Activated T-cell treated with anti-CD3 and anti-CD28 coated beads for 1 hour (primary cell): ENCODE measurements around the gene HDDC3.
"Not testable (repeated sequence)": the region's sequence is repeated elsewhere in the genome, so short reads cannot be mapped to it uniquely, and the experiment has no call there.

Experiments used
- DNase-seq: peaks from one replicate; pipeline ENCODE4 v3.0.0-alpha.2; 2020; ENCODE audit warnings: low read depth

The HDDC3 gene

GRCh38 chr15:90930861-90931574, 1.3 kb downstream of the HDDC3 start:
- DNase-seq, result no peak

- DNase-seq, result no peak
Observed at GRCh38 chr15:90929246-90930019, 2.9 kb downstream of the HDDC3 start.

DNA sequence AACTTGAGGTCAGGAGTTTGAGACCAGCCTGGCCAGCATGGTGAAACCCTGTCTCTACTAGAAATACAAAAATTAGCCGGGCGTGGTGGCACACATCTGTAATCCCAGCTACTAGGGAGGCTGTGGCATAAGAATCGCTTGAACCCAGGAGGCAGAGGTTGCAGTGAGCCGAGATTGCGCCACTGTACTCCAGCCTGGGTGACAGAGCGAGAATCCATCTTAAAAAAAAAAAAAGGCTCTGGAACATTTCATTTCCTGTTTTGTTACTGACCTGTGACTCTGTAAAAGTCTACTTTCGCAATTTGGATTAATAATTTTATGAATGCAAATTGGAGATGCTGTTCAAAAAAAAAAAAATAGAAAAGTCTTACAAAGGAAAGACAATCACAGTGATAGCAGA, 4.2 kb downstream of the HDDC3 start:
- not testable (repeated sequence) for DNase-seq

- DNase-seq, result not testable (repeated sequence)
Observed at GRCh38 chr15:90926766-90927165, 5.6 kb downstream of the HDDC3 start.

DNA sequence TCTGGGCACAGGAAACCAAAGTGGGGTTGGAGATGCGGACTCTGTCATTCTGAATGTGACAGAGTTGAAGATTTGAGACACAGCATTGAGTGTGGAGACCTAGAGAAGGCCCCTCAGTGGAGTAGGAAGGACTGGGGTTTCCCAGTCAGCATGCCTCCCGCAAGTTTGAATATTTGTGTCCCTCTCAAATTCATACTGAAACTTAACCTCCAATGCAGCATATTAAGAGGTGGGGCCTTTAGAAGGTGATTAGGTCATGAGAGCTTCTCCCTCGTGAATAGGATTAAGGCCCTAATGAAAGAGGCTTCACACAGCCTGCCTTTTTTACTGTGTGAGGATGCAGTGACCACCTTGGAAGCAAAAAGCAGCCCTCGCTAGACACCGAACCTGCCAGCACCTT, 8.0 kb downstream of the HDDC3 start:
- no peak for DNase-seq

- DNase-seq, result not testable (repeated sequence)
Observed at GRCh38 chr15:90922712-90923322, 9.5 kb downstream of the HDDC3 start.

DNA sequence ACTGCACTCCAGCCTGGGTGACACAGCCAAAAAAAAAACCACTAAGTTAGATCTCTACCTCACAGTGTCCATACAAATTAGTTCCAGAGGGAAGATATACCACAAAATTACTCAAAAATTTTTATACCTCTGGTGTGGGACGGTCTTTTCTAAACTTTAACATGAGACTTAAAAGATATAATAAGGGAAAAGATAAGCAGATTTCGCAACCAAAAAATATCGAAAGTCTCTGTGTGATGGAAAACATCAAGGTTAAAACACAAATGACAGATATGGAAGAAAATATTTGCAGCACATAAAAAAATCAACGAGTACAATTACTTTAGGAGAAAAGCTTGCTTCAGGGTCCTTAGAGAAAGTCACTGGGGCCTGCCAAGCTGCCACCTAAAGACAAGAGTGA, 10.5 kb downstream of the HDDC3 start:
- no peak for DNase-seq

DNA sequence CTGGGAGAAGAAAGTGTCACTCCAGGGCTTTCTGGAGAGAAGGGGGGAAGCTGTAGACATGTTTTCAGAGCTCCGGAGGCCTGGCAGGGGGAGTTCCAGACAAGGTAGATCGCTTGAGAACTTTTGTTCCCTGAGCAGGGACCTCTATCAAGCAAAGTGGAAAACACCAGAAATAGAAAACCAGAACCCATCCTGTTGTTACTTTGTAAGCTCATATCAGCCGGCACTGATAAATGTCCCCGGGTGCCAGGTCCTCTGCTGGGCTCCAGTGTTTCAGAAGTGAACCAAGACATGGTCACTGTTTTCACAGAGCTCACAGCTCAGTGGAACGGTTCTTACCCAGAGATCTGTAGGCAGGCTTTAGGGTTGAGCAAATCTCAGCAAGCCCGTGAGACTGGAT, 13.5 kb downstream of the HDDC3 start:
- DNase-seq, result no peak

- no peak for DNase-seq
Observed at GRCh38 chr15:90918034-90918788, 14.1 kb downstream of the HDDC3 start.

DNA sequence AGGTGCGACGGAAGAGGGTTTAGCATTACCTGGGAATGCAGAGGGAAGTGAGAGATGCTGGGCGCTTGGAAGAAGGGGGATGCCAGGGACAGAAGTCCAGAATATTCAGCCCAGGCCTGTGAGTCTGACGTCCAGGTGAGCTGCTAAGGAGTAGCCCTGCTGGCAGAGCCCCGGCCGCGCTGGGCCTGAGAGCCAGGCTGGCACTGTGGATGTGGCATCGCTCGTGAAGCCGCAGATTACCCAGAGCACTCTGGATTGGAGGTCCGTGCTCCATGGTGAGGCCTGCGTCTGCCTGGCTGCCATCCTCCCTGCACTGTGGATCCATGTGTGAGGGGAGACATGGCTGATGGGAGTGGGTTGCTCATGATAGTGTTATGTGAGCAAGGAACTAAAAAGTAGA, 14.8 kb downstream of the HDDC3 start:
- no peak for DNase-seq

DNA sequence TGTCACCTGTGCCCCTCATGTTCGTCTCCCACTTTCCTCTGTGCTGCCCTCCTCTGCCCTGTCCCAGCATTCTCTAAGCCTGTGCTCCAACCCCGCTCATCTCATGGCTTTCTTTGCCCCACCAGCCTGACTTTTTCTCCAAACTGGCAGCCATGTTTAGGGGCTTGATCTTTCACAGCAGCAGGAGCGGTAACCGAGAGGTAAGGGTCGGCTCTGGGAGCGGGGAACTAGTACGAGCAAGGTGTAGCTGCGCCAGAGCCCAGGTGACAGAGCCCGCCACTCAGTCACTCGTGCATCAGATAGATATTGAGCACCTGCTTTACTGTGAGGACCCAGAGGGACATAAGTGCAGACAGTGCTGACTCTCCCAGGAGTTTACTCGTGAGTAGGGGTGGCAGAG, 15.9 kb downstream of the HDDC3 start:
- no peak for DNase-seq

DNA sequence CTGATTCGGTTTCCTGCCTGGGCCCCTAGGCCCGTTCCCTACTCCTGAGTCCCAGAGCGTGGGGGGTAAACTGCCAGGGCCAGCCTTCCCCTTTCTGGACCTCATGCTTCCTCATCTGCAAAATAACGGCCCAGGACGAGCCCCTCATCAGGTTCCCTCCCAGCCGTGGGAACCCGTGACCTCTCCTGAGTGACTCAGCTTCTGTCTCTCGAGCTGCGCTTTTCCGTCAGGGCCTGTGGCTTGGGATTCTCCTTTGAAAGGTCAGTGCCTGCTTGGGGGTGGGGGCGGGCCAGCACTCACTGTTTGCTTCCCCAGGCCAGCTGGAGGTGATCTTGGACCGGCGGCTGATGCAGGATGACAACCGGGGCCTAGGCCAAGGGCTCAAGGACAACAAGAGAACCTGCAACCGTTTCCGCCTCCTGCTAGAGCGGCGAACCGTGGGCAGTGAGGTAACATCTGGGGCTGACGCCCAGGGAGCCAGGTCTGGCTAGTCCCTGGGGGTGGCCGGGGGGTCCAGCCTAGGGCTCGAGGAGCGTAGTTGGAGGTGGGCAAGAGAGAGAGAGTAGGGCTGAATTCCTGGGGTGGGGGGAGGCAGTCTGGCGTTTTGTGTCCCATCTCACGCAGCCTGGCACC, 16.4 kb downstream of the HDDC3 start:
- DNase-seq, result no peak

DNA sequence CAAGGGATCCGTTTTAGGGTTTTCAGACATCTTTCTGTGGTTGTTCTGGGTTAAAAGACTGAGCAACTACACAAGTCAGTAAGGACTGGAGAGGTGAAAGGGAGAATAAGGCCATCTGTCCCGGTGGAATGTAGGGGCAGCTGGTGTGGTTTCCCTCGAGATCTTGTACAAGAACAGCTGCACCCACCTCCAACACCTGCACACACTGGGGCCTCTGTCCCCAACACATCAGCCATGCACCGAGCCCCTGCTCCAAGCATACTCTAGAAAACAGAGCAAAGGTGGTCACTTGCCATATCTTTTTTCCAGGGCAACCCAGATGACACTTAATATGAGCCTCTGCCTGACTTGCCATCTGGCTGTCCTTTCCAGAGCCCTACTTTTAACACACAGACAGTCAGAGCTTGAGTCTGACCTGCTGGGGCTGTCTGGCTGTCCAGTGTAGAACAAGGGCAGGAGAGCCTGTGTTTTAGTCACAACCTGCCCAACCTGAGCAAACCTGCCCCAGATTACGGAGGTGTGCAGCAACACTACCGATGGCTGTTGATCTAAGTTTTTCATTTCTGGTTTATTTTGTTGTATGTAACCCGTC, 17.0 kb downstream of the HDDC3 start:
- DNase-seq, result no peak

DNA sequence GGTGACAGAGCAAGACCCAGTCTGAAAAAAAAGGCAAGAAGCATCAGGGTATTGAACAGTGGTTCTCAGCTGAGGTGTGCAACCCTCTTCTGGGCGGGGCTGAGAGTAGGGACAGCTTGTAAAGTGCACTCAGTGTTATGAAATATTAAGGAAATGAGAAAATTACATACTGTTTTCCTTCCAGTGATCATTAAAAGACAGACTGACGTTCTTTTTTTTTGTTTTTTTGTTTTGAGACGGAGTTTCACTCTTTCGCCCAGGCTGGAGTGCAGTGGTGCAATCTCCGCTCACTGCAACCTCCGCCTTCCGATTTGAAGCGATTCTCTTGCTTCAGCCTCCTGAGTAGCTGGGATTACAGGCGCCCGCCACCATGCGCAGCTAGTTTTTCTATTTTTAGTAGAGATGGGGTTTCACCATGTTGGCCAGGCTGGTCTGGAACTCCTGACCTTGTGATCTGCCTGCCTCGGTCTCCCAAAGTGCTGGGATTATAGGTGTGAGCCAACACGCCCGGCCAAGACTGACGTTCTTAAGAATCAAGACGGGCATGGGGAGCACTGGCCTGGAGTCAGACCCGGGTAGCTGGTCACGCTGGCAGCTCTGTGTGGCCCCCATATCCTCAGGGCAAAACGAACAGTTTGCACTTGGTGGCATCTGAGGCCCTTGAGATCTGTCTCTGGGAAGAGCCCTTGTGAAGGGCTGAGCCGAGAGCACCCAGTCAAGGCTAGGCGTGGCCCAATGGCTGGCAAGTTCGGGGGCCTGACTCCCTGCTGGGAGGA, 17.9 kb downstream of the HDDC3 start:
- DNase-seq, result no peak

DNA sequence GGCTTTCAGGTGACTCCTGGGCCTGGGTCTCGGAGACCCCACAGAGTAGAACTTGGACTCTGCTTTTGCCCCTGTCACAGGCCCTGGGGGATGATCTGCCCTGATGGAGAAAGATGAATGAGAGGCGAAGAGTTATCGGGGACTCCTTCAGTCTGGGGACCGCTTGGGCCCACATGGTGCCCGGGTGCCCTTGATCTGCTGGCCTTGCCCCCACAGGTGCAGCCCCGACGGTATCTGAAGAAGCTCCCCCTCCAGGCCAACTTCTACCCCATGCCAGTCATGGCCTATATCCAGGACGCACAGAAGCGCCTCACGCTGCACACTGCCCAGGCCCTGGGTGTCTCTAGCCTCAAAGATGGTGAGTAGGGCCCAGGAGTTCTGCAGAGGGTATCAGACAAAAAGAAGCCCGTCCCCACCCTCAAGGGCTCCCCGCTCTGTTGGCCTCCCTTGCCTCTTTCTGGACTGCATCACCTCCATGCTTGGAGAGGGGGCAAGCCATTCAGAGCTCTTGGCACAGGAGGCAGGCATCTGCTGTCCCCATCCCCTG, 18.9 kb downstream of the HDDC3 start:
- no peak for DNase-seq

GRCh38 chr15:90912770-90913075, 19.6 kb downstream of the HDDC3 start:
- DNase-seq, result no peak

DNA sequence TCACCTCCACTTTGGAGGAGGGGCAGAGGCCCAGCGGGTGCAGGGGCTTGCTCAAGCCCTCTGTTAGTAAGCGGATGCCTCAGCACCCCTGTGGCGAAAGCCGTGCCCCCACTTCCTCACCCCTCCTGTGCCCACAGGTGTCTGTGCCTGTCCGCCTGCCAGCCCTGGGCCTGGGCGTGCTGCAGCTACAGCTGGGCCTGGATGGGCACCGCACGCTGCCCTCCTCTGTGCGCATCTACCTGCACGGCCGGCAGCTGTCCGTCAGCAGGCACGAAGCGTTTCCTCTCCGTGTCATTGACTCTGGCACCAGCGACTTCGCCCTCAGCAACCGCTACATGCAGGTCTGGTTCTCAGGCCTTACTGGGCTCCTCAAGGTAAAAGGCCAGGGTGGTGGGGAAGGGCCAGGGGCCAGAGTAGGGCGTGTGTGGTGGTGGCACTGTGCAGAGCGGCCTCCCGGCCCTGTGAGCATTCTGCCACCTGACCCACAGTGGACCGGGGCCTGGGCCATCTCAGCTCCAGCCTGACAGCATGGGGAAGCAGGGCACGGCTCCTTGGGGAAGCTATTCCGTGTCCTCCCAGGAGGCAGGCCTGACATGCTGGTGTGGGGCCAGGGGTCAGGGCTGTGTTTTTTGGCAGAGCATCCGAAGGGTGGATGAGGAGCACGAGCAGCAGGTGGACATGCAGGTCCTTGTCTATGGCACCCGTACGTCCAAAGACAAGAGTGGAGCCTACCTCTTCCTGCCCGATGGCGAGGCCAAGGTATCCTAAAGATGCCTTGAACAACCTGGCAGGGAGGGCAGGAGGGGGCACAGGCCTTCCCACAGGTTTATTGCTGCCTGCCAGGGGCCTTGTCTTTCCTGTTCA, 20.2 kb downstream of the HDDC3 start:
- DNase-seq, result no peak

DNA sequence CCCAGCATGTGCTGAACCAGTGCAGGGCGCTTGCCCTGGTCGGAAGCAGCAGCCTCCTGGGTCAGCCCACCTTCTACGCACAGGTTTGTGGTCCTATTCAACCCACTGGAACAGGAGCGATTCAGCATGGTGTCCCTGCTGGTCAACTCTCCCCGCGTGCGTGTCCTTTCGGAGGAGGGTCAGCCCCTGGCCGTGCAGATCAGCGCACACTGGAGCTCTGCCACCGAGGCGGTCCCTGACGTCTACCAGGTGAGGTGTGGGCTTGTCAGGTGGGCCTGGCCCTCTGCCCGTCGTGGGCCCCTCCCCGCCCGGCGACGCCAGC, 21.1 kb downstream of the HDDC3 start:
- no peak for DNase-seq

GRCh38 chr15:90910441-90911301, 21.7 kb downstream of the HDDC3 start:
- no peak for DNase-seq
